HCT116 (cell line): ENCODE data around the gene RNF32. TPM values are rescaled to one million over a fixed set of nuclear protein-coding genes. Genes with fewer than 3 reads are reported as not detected.

ENCODE experiments used
- ATAC-seq: fragments of 200-7000 bp; cut with Tn5 transposase; 2 replicates; pipeline ENCODE4 v1.9.1; 2020; ENCODE audit warnings: mild to moderate bottlenecking, moderate library complexity
- BruUV-seq: library from RNA; stranded (reverse); fragments of 400-500 nt; replicated peaks from 2 replicates; lab custom pipeline; 2021; lab: Mats Ljungman, UMichigan
- CTCF ChIA-PET: fragments of 300-600 bp; sonication (Branson Sonifier 250); formaldehyde crosslinking; loops from one replicate; lab custom pipeline; 2021; ENCODE audit warnings: antibody characterized with exemption; lab: Charles Lee
- POLR2A ChIA-PET: fragments of 300-600, 350-600 bp; sonication (Branson Sonifier 250); formaldehyde crosslinking; loops from one replicate; lab custom pipeline; 2021; ENCODE audit warnings: antibody characterized with exemption; lab: Charles Lee
- RAD21 ChIA-PET, 2 experiments: fragments of 300-600 bp; sonication (Branson Sonifier 250); formaldehyde crosslinking; loops; one replicate each; lab custom pipeline; 2023; ENCODE audit warnings: low total read pairs in 2 of 2; ENCODE audit not compliant: uncharacterized antibody in 2 of 2, unreplicated experiment in 2 of 2, low non-redundant PET in 1 of 2; lab: Charles Lee
- DNase-seq: peaks from one replicate; pipeline ENCODE4 v3.0.0-alpha.2; 2010; ENCODE audit warnings: low read depth, low spot score
- H2AFZ ChIP-seq: fragments of 200-600 bp; shearing (Covaris generic), sonication (generic); 2 replicates; pipeline ENCODE4 v1.6.1; 2017; ENCODE audit warnings: low read depth, mixed run types, mixed read lengths, antibody characterized with exemption, low read length; ENCODE audit not compliant: poor library complexity, severe bottlenecking
- H3K27ac ChIP-seq: 2 replicates; pipeline ENCODE4 v1.5.1; 2012; ENCODE audit warnings: low read depth, low read length
- H3K27me3 ChIP-seq: fragments of 200-600 bp; sonication (generic); 2 replicates; pipeline ENCODE4 v1.6.1; 2016; ENCODE audit warnings: mixed run types, low read length, mixed read lengths; ENCODE audit not compliant: insufficient read depth
- H3K36me3 ChIP-seq, 2 experiments: fragments of 200-500 bp in 1 of 2; fragments of 200-600 bp in 1 of 2; sonication (Bioruptor generic) in 1 of 2; sonication (generic) in 1 of 2; 2 replicates each; pipeline versions ENCODE4 v1.5.1 to v1.6.1; 2014 to 2016; ENCODE audit warnings: low read length in 2 of 2, inconsistent platforms in 1 of 2, mixed read lengths in 1 of 2, mixed run types in 1 of 2; ENCODE audit not compliant: insufficient read depth in 2 of 2, control insufficient read depth in 1 of 2
- H3K4me1 ChIP-seq, 2 experiments: fragments of 200-600 bp in 1 of 2; sonication (generic) in 1 of 2; 2 replicates each; pipeline versions ENCODE4 v1.5.1 to v1.6.1; 2012 to 2017; ENCODE audit warnings: low read length in 2 of 2, inconsistent platforms in 1 of 2, mild to moderate bottlenecking in 1 of 2, mixed read lengths in 1 of 2, mixed run types in 1 of 2, moderate library complexity in 1 of 2; ENCODE audit not compliant: insufficient read depth in 2 of 2, control insufficient read depth in 1 of 2
- H3K4me2 ChIP-seq: fragments of 200-600 bp; sonication (generic); 2 replicates; pipeline ENCODE4 v1.6.1; 2017; ENCODE audit warnings: mixed run types, low read length, mixed read lengths
- H3K4me3 ChIP-seq, 2 experiments: fragments of 200-600 bp in 1 of 2; sonication (generic) in 1 of 2; replicated peaks in 1 of 2; 2 replicates each; pipeline ENCODE4 v1.5.1; 2011 to 2016; ENCODE audit warnings: low read length in 2 of 2, control low read depth in 1 of 2, low read depth in 1 of 2, mild to moderate bottlenecking in 1 of 2, mixed read lengths in 1 of 2, mixed run types in 1 of 2
- H3K79me2 ChIP-seq: fragments of 200-600 bp; sonication (generic); 2 replicates; pipeline ENCODE4 v1.6.1; 2017; ENCODE audit warnings: mild to moderate bottlenecking, mixed run types, low read length, moderate library complexity, mixed read lengths; ENCODE audit not compliant: insufficient read depth
- H3K9ac ChIP-seq: fragments of 200-600 bp; sonication (generic); 2 replicates; pipeline ENCODE4 v1.6.1; 2016; ENCODE audit warnings: low read length, mixed read lengths
- H3K9me2 ChIP-seq: fragments of 200-600 bp; sonication (generic), shearing (Covaris generic); 2 replicates; pipeline ENCODE4 v1.6.1; 2017; ENCODE audit warnings: mixed run types, mild to moderate bottlenecking, moderate library complexity; ENCODE audit not compliant: insufficient read depth
- H3K9me3 ChIP-seq, 2 experiments: fragments of 200-500 bp in 1 of 2; fragments of 200-600 bp in 1 of 2; sonication (Bioruptor generic) in 1 of 2; sonication (generic) in 1 of 2; 2 replicates each; pipeline ENCODE4 v1.6.1; 2014 to 2017; ENCODE audit warnings: low read length in 2 of 2, mixed read lengths in 2 of 2, inconsistent platforms in 1 of 2, low read depth in 1 of 2, mild to moderate bottlenecking in 1 of 2, mixed run types in 1 of 2, moderate library complexity in 1 of 2; ENCODE audit not compliant: control insufficient read depth in 1 of 2, insufficient read depth in 1 of 2
- H4K20me1 ChIP-seq: fragments of 200-600 bp; sonication (generic), shearing (Covaris generic); 2 replicates; pipeline ENCODE4 v1.6.1; 2017; ENCODE audit warnings: mixed run types, mild to moderate bottlenecking, moderate library complexity; ENCODE audit not compliant: insufficient read depth
- REST ChIP-seq: IDR thresholded peaks from 2 replicates; pipeline ENCODE4 v1.6.1; 2012; ENCODE audit warnings: low read depth
- SIN3A ChIP-seq: IDR thresholded peaks from 2 replicates; pipeline ENCODE4 v1.6.1; 2012; ENCODE audit warnings: low read depth
- TCF7L2 ChIP-seq: IDR thresholded peaks from 2 replicates; pipeline ENCODE4 v1.7.0; 2011; ENCODE audit warnings: borderline replicate concordance, inconsistent platforms; ENCODE audit not compliant: insufficient read depth, insufficient read length; ENCODE audit errors: extremely low read depth
- ZFX ChIP-seq: fragments of 450-650 bp; IDR thresholded peaks from 2 replicates; pipeline ENCODE4 v1.6.1; 2017
- intact Hi-C: fragments of 100-400 bp; cut with micrococcal nuclease; formaldehyde crosslinking; loops from 2 replicates; pipeline ENCODE4 v1.10.0; 2022
- total RNA-seq: library from RNA; stranded (reverse); gene quantifications from one replicate; pipeline ENCODE4 v1.2.1, GENCODE V29; 2021; ENCODE audit not compliant: unreplicated experiment

Gene RNF32
- total RNA-seq, 1 experiment from 2014 or later: 3.4 TPM

GRCh38 chr7:156640949-156641485, 443 bp downstream of the RNF32 start:
- H4K20me1 ChIP-seq: no peaks in the 10 kb centered on the region
- peak overlapping the region; percentile 75 for H2AFZ ChIP-seq
- ATAC-seq: peak; percentile 65
- peak overlapping the region; percentile 92 for H3K9ac ChIP-seq
- H3K4me3 ChIP-seq: peak overlapping the region; percentile 68 to 78
- no peaks in the 10 kb centered on the region for H3K9me3 ChIP-seq
- intact Hi-C loops: loop anchor here (2.0 to 10.0 kb wide), 2 partner anchors 676 to 834 kb away; no protein-coding TSS in a partner anchor
- peak overlapping the region; percentile 92 for H3K4me2 ChIP-seq
- CTCF ChIA-PET: no interaction called here
- DNase-seq: peak; percentile 3
- no peaks in the 10 kb centered on the region for H3K9me2 ChIP-seq
- peaks cover 4 to 19% of the 10 kb centered on the region in 2 experiments; a peak in 3 of 4 replicates for H3K4me1 ChIP-seq
- peak overlapping the region; percentile 74 for H3K27ac ChIP-seq
- H3K27me3 ChIP-seq: no peaks in the 10 kb centered on the region
- POLR2A ChIA-PET: interaction anchor here (1.3 kb wide), 1 partner anchor 88 kb away, joined by 4 read pairs; no protein-coding TSS in a partner anchor
- TF ChIP-seq TCF7L2: no peak
- TF ChIP-seq REST: no peak
- TF ChIP-seq SIN3A: no peak
- TF ChIP-seq ZFX: peak; percentile 11; the same call in 1 of the 2 replicates
- TF ChIP-seq, all 23 proteins: peak for 1
- Histone ChIP-seq H3K79me2 (no peaks in the 10 kb centered on the region), H3K36me3 (no peaks in the 10 kb centered on the region)
- TSS peak; percentile 84 for BruUV-seq
- RAD21 ChIA-PET: no interaction called here
